HepG2 (cell line): ENCODE measurements around the gene RHOG. TPM values are rescaled to one million over a fixed set of nuclear protein-coding genes. Genes with fewer than 3 reads are reported as not detected.
"Not testable (repeated sequence)": the region's sequence is repeated elsewhere in the genome, so short reads cannot be mapped to it uniquely, and the experiment has no call there.

Experiments used
- ATAC-seq: fragments of 200-7000 bp; cut with Tn5 transposase; 3 replicates; pipeline ENCODE4 v1.9.1; 2020; ENCODE audit warnings: mild to moderate bottlenecking, moderate library complexity
- BruUV-seq: library from RNA; stranded (reverse); fragments of 400-500 nt; replicated peaks from 2 replicates; lab custom pipeline; 2021; lab: Mats Ljungman, UMichigan
- CTCF ChIA-PET: fragments of 300-600 bp; formaldehyde crosslinking; extraction: SDS; loops from one replicate; lab custom pipeline; 2021; ENCODE audit warnings: low total read pairs, inconsistent platforms, low intra/inter-chr PET ratio; lab: Yijun Ruan, JAX
- POLR2A ChIA-PET: fragments of 350-600 bp; sonication (Branson Sonifier 250); formaldehyde crosslinking; loops from one replicate; lab custom pipeline; 2020; ENCODE audit warnings: antibody characterized with exemption, inconsistent platforms; lab: Yijun Ruan, JAX
- DNase-seq: peaks from one replicate; pipeline ENCODE4 v3.0.0-alpha.2; 2015; ENCODE audit warnings: low spot score
- FAIRE-seq: peaks from 3 replicates; lab custom pipeline; 2011; peaks lifted over from hg19 to GRCh38; lab: Jason Lieb, UNC
- H2AFZ ChIP-seq: one replicate; pipeline ENCODE4 v1.6.1; 2011; ENCODE audit warnings: low read length, inconsistent platforms
- H3K27ac ChIP-seq: fragments of 300-600 bp; 3 replicates; pipeline ENCODE4 v1.8.0; 2011; ENCODE audit warnings: mixed run types, mild to moderate bottlenecking, mixed read lengths, low read length, inconsistent platforms; ENCODE audit not compliant: insufficient read depth; ENCODE audit errors: extremely low read length
- H3K27me3 ChIP-seq, 2 experiments: fragments of 200-600 bp in 1 of 2; 2 replicates in 1 of 2; 3 replicates in 1 of 2; pipeline versions ENCODE4 v1.6.0 to v1.8.0; 2011; ENCODE audit warnings: low read length in 2 of 2, mild to moderate bottlenecking in 2 of 2, moderate library complexity in 2 of 2, inconsistent platforms in 1 of 2; ENCODE audit not compliant: insufficient read depth in 2 of 2, control insufficient read depth in 1 of 2
- H3K36me3 ChIP-seq, 2 experiments: fragments of 200-600 bp in 1 of 2; replicated peaks in 1 of 2; 2 replicates in 1 of 2; 3 replicates in 1 of 2; pipeline versions ENCODE4 v1.5.1 to v1.8.0; 2011; ENCODE audit warnings: low read length in 2 of 2, inconsistent platforms in 1 of 2; ENCODE audit not compliant: insufficient read depth in 2 of 2, control insufficient read depth in 1 of 2
- H3K4me1 ChIP-seq: 2 replicates; pipeline ENCODE4 v1.5.1; 2012; ENCODE audit warnings: low read length, inconsistent platforms; ENCODE audit not compliant: insufficient read depth
- H3K4me2 ChIP-seq: 2 replicates; pipeline ENCODE4 v1.6.0; 2011; ENCODE audit warnings: low read depth, low read length, inconsistent platforms
- H3K4me3 ChIP-seq, 3 experiments: fragments of 200-600 bp in 1 of 3; sonication (generic), shearing (Covaris generic) in 1 of 3; replicated peaks in 1 of 3; 2 replicates each; pipeline ENCODE4 v1.5.1; 2011 to 2016; ENCODE audit warnings: low read length in 3 of 3, inconsistent platforms in 2 of 3, low read depth in 2 of 3, mild to moderate bottlenecking in 2 of 3, control low read depth in 1 of 3, mixed read lengths in 1 of 3; ENCODE audit not compliant: insufficient read depth in 1 of 3
- H3K79me2 ChIP-seq: one replicate; pipeline ENCODE4 v1.6.1; 2011; ENCODE audit warnings: low read length, inconsistent platforms; ENCODE audit not compliant: insufficient read depth
- H3K9ac ChIP-seq: 2 replicates; pipeline ENCODE4 v1.6.0; 2011; ENCODE audit warnings: mild to moderate bottlenecking, low read depth, low read length, inconsistent platforms; ENCODE audit not compliant: insufficient read depth
- H3K9me3 ChIP-seq: 2 replicates; pipeline ENCODE4 v1.5.1; 2012; ENCODE audit warnings: mild to moderate bottlenecking, low read length
- H4K20me1 ChIP-seq: 2 replicates; pipeline ENCODE4 v1.6.0; 2011; ENCODE audit warnings: inconsistent platforms, mild to moderate bottlenecking, low read length, moderate library complexity; ENCODE audit not compliant: insufficient read depth
- FOSL1 ChIP-seq: sonication (generic); formaldehyde crosslinking; IDR thresholded peaks from 2 replicates; pipeline ENCODE4 v1.9.0; 2021; ENCODE audit warnings: missing genetic modification reagents, borderline replicate concordance
- NFIB ChIP-seq: sonication (generic); formaldehyde crosslinking; IDR thresholded peaks from 2 replicates; pipeline ENCODE4 v1.9.0; 2021; ENCODE audit warnings: missing genetic modification reagents, mild to moderate bottlenecking, borderline replicate concordance
- NR1H2 ChIP-seq: sonication (generic); formaldehyde crosslinking; IDR thresholded peaks from 2 replicates; pipeline ENCODE4 v1.8.1; 2022; ENCODE audit warnings: low read depth, missing genetic modification reagents, borderline replicate concordance
- TGIF2 ChIP-seq: IDR thresholded peaks from 2 replicates; pipeline ENCODE4 v1.6.1; 2016; ENCODE audit warnings: control low read depth, missing compliant biosample characterization
- ZNF382 ChIP-seq: sonication (generic); formaldehyde crosslinking; IDR thresholded peaks from 2 replicates; pipeline ENCODE4 v1.5.0; 2020; ENCODE audit warnings: missing genetic modification reagents, mild to moderate bottlenecking, borderline replicate concordance
- ZSCAN31 ChIP-seq: sonication (generic); formaldehyde crosslinking; IDR thresholded peaks from 2 replicates; pipeline ENCODE4 v1.5.0; 2020; ENCODE audit warnings: low read depth, mild to moderate bottlenecking, missing genetic modification reagents
- WGBS: methylation state at CpG from one replicate; pipeline ENCODE4 v1.1.6; 2017; ENCODE audit warnings: low lambda C conversion rate; 5-methylcytosine and 5-hydroxymethylcytosine counted together
- in situ Hi-C: cut with HindIII; loops from 2 replicates; pipeline ENCODE4 v1.10.0; 2017; ENCODE audit warnings: low pct_unique_long_range_greater_than_20kb; ENCODE audit not compliant: extremely low pct_ligation_motif_present
- intact Hi-C: fragments of 100-400 bp; cut with micrococcal nuclease; formaldehyde crosslinking; loops from one replicate; pipeline ENCODE4 v1.10.0; 2022; ENCODE audit not compliant: unreplicated experiment
- polyA plus RNA-seq, 8 experiments: library from polyadenylated mRNA; depleted of rRNA in 3 of 8; stranded (reverse) in 7 of 8; unstranded in 1 of 8; fragments of >200 nt; fragmentation: Illumina TruSeq in 4 of 8; extraction: Trizol in 4 of 8; gene quantifications; 2 replicates each; pipeline versions ENCODE4 v1.2.1 to v1.2.3, GENCODE V29; 2011 to 2016; ENCODE audit warnings: low read depth in 4 of 8, missing spikeins in 1 of 8, mixed read lengths in 1 of 8; ENCODE audit not compliant: insufficient read depth in 1 of 8
- total RNA-seq, 5 experiments: library from RNA; depleted of rRNA; stranded (reverse); fragments of >200 nt; fragmentation: Illumina TruSeq; extraction: Trizol; gene quantifications; 2 replicates each; pipeline ENCODE4 v1.2.3, GENCODE V29; 2016; ENCODE audit warnings: low read depth in 1 of 5
- TF ChIP-seq, protein P1 (sequence below): sonication (generic); formaldehyde crosslinking; IDR thresholded peaks from 2 replicates; pipeline ENCODE4 v1.5.1; 2020; ENCODE audit warnings: missing genetic modification reagents, mild to moderate bottlenecking, borderline replicate concordance

Gene RHOG
- total and polyA plus RNA-seq, 2 of the 13 experiments (the other 11 are each of a cell fraction or from before 2014, with no cell fraction given) = 7.7 to 23.4 TPM

DNA sequence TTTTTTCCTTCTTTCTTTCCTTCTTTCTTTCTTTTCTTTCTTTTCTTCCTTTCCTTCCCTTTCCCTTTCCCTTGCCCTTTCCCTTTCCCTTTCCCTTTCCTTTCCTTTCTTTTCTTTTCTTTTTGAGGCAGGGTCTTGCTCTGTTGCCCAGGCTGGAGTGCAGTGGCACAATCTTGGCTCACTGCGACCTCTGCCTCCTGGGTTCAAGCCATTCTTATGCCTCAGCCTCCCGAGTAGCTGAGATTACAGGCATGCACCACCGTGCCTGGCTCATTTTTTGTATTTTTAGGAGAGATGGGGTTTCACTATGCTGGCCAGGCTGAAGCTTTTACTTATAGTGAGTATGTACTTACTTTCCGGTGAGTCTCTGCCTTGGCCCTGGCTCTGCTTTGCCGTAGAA lies 25.9 kb downstream of the RHOG start:
- CTCF ChIA-PET, H3K36me3 ChIP-seq, BruUV-seq: not testable (repeated sequence)

DNA sequence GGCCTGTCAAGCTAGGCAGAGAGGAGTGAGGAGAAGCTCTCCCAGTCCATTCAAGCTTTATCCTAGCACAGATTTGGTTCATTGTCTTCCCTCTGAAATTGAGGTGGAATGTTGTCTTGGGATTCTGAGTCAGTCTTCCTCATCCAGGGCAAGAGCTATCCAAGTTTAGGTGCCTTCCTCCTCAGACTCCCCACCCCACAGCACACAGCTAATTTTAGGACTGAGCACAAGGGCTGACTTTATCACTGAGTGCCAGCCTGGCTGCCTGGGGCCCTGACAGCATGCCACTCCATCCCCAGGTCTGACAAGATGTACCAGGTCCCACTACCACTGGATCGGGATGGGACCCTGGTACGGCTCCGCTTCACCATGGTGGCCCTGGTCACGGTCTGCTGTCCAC lies 29.8 kb downstream of the RHOG start:
- DNase-seq (no peak), FAIRE-seq (no peak), ATAC-seq (no peak)
- Histone ChIP-seq H3K36me3 (peaks cover 0 to 3% of the 10 kb centered on the region in 2 experiments; a peak in 2 of 5 replicates), H3K79me2 (no peaks in the 10 kb centered on the region), H3K4me2 (no peak overlapping the region), H3K27me3 (no peaks in the 10 kb centered on the region; a peak in 1 of 5 replicates), H3K27ac (no peak overlapping the region), H2AFZ (no peak overlapping the region), H3K4me1 (peaks cover 19% of the 10 kb centered on the region), H4K20me1 (no peaks in the 10 kb centered on the region), H3K9ac (no peak overlapping the region), H3K9me3 (no peaks in the 10 kb centered on the region), H3K4me3 (no peak overlapping the region)
- intact Hi-C loops (no loop called here), in situ Hi-C loops (no loop called here)
- POLR2A ChIA-PET = no interaction called here
- CTCF ChIA-PET = no interaction called here
- BruUV-seq = no TSS peak
- no peak for TF ChIP-seq ZNF382 (CRISPR knock-in tag)
- TF ChIP-seq NR1H2 (CRISPR knock-in tag) = no peak
- TF ChIP-seq, protein P1, sequence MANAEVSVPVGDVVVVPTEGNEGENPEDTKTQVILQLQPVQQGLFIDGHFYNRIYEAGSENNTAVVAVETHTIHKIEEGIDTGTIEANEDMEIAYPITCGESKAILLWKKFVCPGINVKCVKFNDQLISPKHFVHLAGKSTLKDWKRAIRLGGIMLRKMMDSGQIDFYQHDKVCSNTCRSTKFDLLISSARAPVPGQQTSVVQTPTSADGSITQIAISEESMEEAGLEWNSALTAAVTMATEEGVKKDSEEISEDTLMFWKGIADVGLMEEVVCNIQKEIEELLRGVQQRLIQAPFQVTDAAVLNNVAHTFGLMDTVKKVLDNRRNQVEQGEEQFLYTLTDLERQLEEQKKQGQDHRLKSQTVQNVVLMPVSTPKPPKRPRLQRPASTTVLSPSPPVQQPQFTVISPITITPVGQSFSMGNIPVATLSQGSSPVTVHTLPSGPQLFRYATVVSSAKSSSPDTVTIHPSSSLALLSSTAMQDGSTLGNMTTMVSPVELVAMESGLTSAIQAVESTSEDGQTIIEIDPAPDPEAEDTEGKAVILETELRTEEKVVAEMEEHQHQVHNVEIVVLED (CRISPR knock-in tag) = no peak
- TF ChIP-seq ZSCAN31 (CRISPR knock-in tag) = no peak
- TF ChIP-seq TGIF2 (CRISPR knock-in tag) = no peak
- no peak for TF ChIP-seq NFIB (CRISPR knock-in tag)
- TF ChIP-seq FOSL1 = no peak
- 96% methylated on average over 3 of the region's 4 CpGs for WGBS

More for the DNA sequence above, 25.9 kb downstream of the RHOG start:
- H3K27ac ChIP-seq, ATAC-seq, DNase-seq, H3K4me1 ChIP-seq, H3K79me2 ChIP-seq, in situ Hi-C loops, H2AFZ ChIP-seq, FAIRE-seq, H3K4me2 ChIP-seq, H3K4me3 ChIP-seq, H3K9ac ChIP-seq, intact Hi-C loops, H3K27me3 ChIP-seq, H4K20me1 ChIP-seq, H3K9me3 ChIP-seq: not testable (repeated sequence)
- POLR2A ChIA-PET = interaction anchor here (0.5 kb wide), 1 partner anchor 12 kb away, joined by 3 read pairs; no protein-coding TSS in a partner anchor
- WGBS = 95% methylated on average over 5 of the region's 5 CpGs
